Osteoblast (primary cell): Measurements from ENCODE around the gene CARD14. TPM values are rescaled to one million over a fixed set of nuclear protein-coding genes. Genes with fewer than 3 reads are reported as not detected.
A peak's percentile ranks its signal among the peaks of the same experiment; 100 is the strongest.

ENCODE experiments used
- DNase-seq: peaks from one replicate; pipeline ENCODE4 v3.0.0; 2011; ENCODE audit warnings: low spot score, mixed read lengths; ENCODE audit not compliant: insufficient read length; ENCODE audit errors: missing footprints
- H2AFZ ChIP-seq: 2 replicates; pipeline ENCODE4 v1.6.0; 2011; ENCODE audit warnings: mild to moderate bottlenecking, low read length
- H3K27ac ChIP-seq: 2 replicates; pipeline ENCODE4 v1.5.1; 2011; ENCODE audit warnings: mild to moderate bottlenecking, low read depth, low read length, moderate library complexity
- H3K27me3 ChIP-seq: 2 replicates; pipeline ENCODE4 v1.6.0; 2012; ENCODE audit warnings: mild to moderate bottlenecking, control low read depth, inconsistent platforms, low read length, moderate library complexity; ENCODE audit not compliant: insufficient read depth
- H3K36me3 ChIP-seq: 2 replicates; pipeline ENCODE4 v1.5.1; 2011; ENCODE audit warnings: mild to moderate bottlenecking, low read length, control low read depth, moderate library complexity; ENCODE audit not compliant: insufficient read depth
- H3K4me1 ChIP-seq: 2 replicates; pipeline ENCODE4 v1.5.1; 2011; ENCODE audit warnings: mild to moderate bottlenecking, low read length, control low read depth, moderate library complexity; ENCODE audit not compliant: insufficient read depth
- H3K4me2 ChIP-seq: 2 replicates; pipeline ENCODE4 v1.6.0; 2011; ENCODE audit warnings: mild to moderate bottlenecking, low read length; ENCODE audit not compliant: insufficient read depth
- H3K4me3 ChIP-seq: fragments of 200-600 bp; sonication (generic); 3 replicates; pipeline ENCODE4 v1.5.1; 2012; ENCODE audit warnings: mild to moderate bottlenecking, low read length, inconsistent platforms; ENCODE audit not compliant: insufficient read depth
- H3K79me2 ChIP-seq: 2 replicates; pipeline ENCODE4 v1.6.0; 2012; ENCODE audit warnings: mild to moderate bottlenecking, low read length, control low read depth, inconsistent platforms; ENCODE audit not compliant: insufficient read depth
- H3K9me3 ChIP-seq: 2 replicates; pipeline ENCODE4 v1.5.1; 2011; ENCODE audit warnings: low read depth, low read length, control low read depth
- H4K20me1 ChIP-seq: 2 replicates; pipeline ENCODE4 v1.6.0; 2012; ENCODE audit warnings: mild to moderate bottlenecking, low read length, control low read depth; ENCODE audit not compliant: insufficient read depth
- total RNA-seq: library from RNA; depleted of rRNA; stranded (reverse); fragments of >200 nt; gene quantifications from 2 replicates; pipeline ENCODE4 v1.2.3, GENCODE V29; 2012
- TF ChIP-seq, protein P1 (sequence below): IDR thresholded peaks from 2 replicates; pipeline ENCODE4 v1.5.1; 2011; ENCODE audit warnings: mild to moderate bottlenecking, low read depth, low read length, moderate library complexity; ENCODE audit errors: extremely low read depth

Gene CARD14
- total RNA-seq, 1 donor: not detected

DNA sequence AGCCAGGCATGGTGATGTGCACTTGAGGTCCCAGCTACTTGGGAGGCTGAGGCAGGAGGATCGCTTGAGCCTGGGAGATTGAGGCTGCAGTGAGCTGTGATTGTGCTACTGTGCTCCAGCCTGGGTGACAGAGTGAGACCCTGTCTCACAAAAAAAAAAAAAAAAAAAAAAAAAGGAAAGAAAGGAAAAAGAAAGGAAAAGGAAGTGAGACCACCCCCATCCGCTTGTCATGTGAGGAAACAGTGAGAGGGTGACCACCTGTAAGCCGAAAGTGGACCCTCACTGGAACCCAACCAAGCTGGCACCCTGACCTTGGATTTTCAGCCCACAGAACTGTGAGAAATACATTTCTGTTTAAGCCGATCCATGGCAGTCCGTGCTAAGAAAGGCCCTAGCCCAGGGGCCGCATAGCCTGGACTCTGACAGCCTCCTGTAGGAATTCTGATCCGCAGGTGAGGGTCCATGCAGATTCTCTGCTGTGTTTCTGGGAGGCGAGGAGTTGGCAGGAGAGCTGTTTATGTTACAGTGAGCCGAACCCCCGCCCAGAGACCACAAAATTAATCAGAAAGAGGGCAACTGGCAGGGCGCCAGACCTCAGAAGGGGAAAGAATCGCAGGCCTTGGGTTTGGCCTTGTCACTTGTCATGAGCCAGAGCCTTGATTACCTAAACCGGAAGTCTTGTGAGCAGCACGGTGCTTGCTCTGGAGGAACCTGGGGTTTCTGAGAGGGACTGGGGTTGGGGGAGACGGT, 49.4 kb downstream of the CARD14 start:
- peaks cover 31% of the 10 kb centered on the region for H4K20me1 ChIP-seq
- peaks cover 11% of the 10 kb centered on the region for H3K4me1 ChIP-seq
- no peaks in the 10 kb centered on the region for H3K27me3 ChIP-seq
- H3K27ac ChIP-seq: peak overlapping the region; percentile 75
- H3K4me3 ChIP-seq: peak overlapping the region; percentile 93
- TF ChIP-seq, protein P1, sequence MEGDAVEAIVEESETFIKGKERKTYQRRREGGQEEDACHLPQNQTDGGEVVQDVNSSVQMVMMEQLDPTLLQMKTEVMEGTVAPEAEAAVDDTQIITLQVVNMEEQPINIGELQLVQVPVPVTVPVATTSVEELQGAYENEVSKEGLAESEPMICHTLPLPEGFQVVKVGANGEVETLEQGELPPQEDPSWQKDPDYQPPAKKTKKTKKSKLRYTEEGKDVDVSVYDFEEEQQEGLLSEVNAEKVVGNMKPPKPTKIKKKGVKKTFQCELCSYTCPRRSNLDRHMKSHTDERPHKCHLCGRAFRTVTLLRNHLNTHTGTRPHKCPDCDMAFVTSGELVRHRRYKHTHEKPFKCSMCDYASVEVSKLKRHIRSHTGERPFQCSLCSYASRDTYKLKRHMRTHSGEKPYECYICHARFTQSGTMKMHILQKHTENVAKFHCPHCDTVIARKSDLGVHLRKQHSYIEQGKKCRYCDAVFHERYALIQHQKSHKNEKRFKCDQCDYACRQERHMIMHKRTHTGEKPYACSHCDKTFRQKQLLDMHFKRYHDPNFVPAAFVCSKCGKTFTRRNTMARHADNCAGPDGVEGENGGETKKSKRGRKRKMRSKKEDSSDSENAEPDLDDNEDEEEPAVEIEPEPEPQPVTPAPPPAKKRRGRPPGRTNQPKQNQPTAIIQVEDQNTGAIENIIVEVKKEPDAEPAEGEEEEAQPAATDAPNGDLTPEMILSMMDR: no peak
- H3K9me3 ChIP-seq: no peaks in the 10 kb centered on the region
- H3K4me2 ChIP-seq: peak overlapping the region; percentile 98
- peaks cover 12% of the 10 kb centered on the region for H3K36me3 ChIP-seq
- H2AFZ ChIP-seq: peak overlapping the region; percentile 82
- peaks cover 30% of the 10 kb centered on the region for H3K79me2 ChIP-seq
- DNase-seq: peak; percentile 96

DNA sequence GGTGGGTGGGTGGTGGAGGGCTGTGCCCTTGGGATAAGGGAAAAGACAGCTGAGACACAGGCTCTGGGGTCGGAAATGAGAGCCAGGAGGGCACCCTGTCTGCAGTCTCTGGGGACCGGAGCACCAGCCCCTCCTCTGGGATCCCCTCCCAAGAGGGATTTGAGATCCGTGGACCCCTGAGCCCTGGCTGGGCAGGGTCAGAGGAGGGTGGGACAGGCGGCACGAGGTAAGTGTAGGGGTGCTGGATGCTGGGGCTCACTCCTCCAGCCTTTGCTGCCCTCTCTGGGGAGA, 49.9 kb downstream of the CARD14 start:
- TF ChIP-seq, protein P1: no peak
- no peaks in the 10 kb centered on the region for H3K9me3 ChIP-seq
- H3K4me2 ChIP-seq: peak overlapping the region; percentile 98
- peaks cover 12% of the 10 kb centered on the region for H3K36me3 ChIP-seq
- H3K27ac ChIP-seq: peak overlapping the region; percentile 75
- no peaks in the 10 kb centered on the region for H3K27me3 ChIP-seq
- H3K4me3 ChIP-seq: peak overlapping the region; percentile 93
- peaks cover 30% of the 10 kb centered on the region for H3K79me2 ChIP-seq
- DNase-seq: no peak
- peaks cover 11% of the 10 kb centered on the region for H3K4me1 ChIP-seq
- peak overlapping the region; percentile 82 for H2AFZ ChIP-seq
- H4K20me1 ChIP-seq: peaks cover 31% of the 10 kb centered on the region

DNA sequence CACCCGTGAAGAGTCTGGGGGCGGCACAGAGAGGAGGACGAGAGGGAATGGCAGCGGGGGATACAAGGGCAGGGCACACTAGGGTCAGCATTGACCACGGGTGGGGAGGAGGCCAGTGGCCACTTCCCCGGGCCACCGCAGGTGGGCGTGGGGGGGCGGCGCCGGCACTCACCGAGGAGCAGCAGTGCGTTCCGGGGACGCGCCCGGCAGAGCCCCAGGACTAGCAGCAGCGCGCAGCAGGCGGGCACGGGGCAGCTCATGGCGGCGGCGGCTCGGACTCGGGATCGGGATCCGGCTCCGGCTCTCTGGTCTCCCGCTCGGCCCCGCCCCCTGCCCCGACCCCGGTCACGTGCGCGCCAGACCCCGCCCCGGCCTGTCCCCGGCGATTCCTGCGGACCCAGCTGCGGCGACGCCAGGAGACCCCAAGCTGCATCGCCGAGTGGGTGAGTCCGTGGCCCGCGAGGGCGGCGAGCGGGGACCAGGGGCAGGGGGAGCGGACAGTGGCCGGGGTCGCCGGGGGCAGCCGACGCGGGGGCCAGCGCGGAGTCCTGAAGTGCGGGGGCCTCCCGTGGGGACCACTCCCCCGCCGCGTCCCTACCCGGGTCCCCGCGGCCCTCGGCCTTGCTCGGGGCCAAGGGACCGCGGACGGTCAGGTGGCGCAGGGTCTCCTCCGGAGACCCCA, 50.4 kb downstream of the CARD14 start, which contains the start of the genes SGSH and SLC26A11:
Gene SGSH, minus strand, starts transcription at position 280 of the 682 bp plus-strand sequence. Its CDS starts 20 bp downstream, at position 260.
Gene SLC26A11, plus strand, starts transcription at position 374 of the 682 bp plus-strand sequence. CDS start 1,134 bp downstream, outside the sequence.
- TF ChIP-seq, protein P1: no peak
- Histone ChIP-seq H3K36me3 (peaks cover 9% of the 10 kb centered on the region), H3K9me3 (no peaks in the 10 kb centered on the region), H4K20me1 (peaks cover 31% of the 10 kb centered on the region), H2AFZ (peak within 1 kb of the TSS; percentile 82), H3K4me1 (peaks cover 11% of the 10 kb centered on the region), H3K27me3 (no peaks in the 10 kb centered on the region), H3K4me2 (peak within 1 kb of the TSS; percentile 98), H3K27ac (peak within 1 kb of the TSS; percentile 75), H3K4me3 (peak within 1 kb of the TSS; percentile 93), H3K79me2 (peaks cover 30% of the 10 kb centered on the region)
- peak; percentile 100 for DNase-seq

DNA sequence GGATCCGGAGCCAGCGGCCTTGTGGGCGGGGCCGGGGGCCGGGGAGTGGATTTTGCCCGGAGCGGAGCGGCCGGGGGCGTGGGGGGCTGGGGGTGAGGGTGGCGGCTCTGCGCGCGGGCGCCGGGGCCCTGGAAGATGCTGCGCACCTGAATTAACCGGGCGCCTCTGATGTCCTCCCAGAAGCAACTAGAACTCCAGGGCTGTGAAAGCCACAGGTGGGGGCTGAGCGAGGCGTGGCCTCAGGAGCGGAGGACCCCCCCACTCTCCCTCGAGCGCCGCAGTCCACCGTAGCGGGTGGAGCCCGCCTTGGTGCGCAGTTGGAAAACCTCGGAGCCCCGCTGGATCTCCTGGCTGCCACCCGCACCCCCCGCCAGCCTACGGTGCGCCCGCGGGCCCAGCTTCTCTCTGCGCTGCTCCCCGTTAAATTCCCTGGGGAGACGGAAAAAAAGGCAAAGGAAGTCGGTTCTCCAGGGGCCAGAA, 50.9 kb downstream of the CARD14 start:
- peak; percentile 89 for DNase-seq
- Histone ChIP-seq H3K36me3 (peaks cover 9% of the 10 kb centered on the region), H3K9me3 (no peaks in the 10 kb centered on the region), H3K27me3 (no peaks in the 10 kb centered on the region), H3K4me1 (peaks cover 11% of the 10 kb centered on the region), H3K79me2 (peaks cover 30% of the 10 kb centered on the region), H3K4me2 (peak overlapping the region; percentile 98), H3K4me3 (peak overlapping the region; percentile 93), H3K27ac (no peak overlapping the region), H4K20me1 (peaks cover 31% of the 10 kb centered on the region), H2AFZ (peak overlapping the region; percentile 22)
- TF ChIP-seq, protein P1: no peak
